ENCODE results near the gene CCDC60. TPM values are rescaled to one million over a fixed set of nuclear protein-coding genes. Genes with fewer than 3 reads are reported as not detected.

The CCDC60 gene
- total RNA-seq, 1 donor from 2014 or later, result not detected

DNA sequence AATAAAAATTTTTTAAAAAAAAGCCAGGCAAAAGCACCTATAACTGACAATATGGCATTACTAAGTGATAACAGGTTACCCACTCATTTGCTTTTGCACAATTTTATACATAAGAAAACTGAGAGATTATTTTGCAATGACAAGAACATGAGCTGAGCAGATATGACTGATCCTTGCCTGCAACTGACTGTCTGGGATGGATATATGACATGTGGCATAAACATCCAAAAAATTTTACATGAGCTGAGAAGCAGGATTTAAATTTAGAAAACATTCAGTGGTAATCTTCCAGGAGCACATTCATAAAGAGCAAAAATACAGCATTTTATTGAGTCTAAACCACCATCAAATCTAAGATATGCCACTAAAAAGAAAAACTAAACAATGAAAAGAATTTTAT, 133.8 kb downstream of the CCDC60 start:
- no peak overlapping the region for H3K27ac ChIP-seq
- no peak for ATAC-seq
- H3K4me1 ChIP-seq, result no peaks in the 10 kb centered on the region
- DNase-seq, result no peak
- intact Hi-C loops (cut with DNase I), result no loop called here
- H3K27me3 ChIP-seq, result no peaks in the 10 kb centered on the region
- H3K9me3 ChIP-seq, result no peaks in the 10 kb centered on the region
- no peak for TF ChIP-seq CTCF (IDR thresholded peaks at IDR 0.05)
- no peak overlapping the region for H3K4me3 ChIP-seq
- H3K36me3 ChIP-seq, result no peaks in the 10 kb centered on the region

- no peak for TF ChIP-seq CTCF (IDR thresholded peaks at IDR 0.05)
- ATAC-seq, result no peak
Observed at GRCh38 chr12:119475650-119476049, 141.1 kb downstream of the CCDC60 start.

DNA sequence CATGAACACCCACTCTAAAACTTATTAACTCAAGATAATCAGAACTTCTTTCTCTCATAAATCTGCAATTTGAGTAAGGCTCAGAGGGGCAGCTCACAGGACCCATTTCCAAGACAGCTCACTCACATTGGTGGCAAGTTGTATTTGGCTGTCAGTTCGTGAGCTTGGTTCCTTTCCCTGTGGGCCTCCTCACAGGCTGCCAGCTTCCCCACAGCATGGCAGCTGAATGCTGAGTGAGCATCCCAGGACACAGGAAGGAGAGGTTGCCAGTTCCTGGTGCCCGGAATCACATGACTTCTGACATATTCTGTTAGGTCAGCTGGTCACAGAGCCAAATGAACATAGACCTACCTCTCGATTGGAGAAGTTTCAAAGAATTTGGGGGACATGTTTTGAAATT, 142.4 kb downstream of the CCDC60 start:
- intact Hi-C loops (cut with DNase I), result no loop called here
- no peak for ATAC-seq
- no peak overlapping the region for H3K4me3 ChIP-seq
- DNase-seq, result no peak
- H3K27ac ChIP-seq, result no peak overlapping the region
- TF ChIP-seq CTCF (IDR thresholded peaks at IDR 0.05), result no peak
- H3K4me1 ChIP-seq, result no peaks in the 10 kb centered on the region
- H3K9me3 ChIP-seq, result no peaks in the 10 kb centered on the region
- no peaks in the 10 kb centered on the region for H3K27me3 ChIP-seq
- H3K36me3 ChIP-seq, result no peaks in the 10 kb centered on the region

More at GRCh38 chr12:119475650-119476049, 141.1 kb downstream of the CCDC60 start:
- Histone ChIP-seq H3K4me1 (no peaks in the 10 kb centered on the region), H3K4me3 (no peak overlapping the region), H3K27ac (no peak overlapping the region), H3K9me3 (no peaks in the 10 kb centered on the region), H3K27me3 (no peaks in the 10 kb centered on the region), H3K36me3 (no peaks in the 10 kb centered on the region)
- DNase-seq, result no peak
- intact Hi-C loops (cut with DNase I), result no loop called here

DNA sequence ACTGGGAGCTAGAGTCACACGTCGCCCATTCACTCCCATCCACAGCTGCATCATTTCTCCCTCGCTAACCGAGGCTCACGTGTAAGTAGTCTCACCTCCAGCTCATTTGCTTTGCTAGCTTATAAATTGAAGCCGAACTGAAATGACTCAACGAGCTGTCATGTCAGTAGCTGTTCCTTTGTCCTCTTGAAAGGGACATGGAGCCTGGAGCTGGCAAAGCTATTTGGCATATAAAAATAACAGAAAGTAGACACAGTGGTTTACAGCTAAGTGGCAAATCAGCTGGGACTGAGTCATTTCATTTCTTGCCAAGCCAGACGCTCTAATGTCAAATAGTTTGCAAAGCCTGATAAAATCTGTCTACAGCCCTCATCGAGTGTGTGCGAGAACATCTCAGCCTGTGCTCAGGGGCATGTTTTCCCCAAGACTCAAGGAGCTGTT, 144.6 kb downstream of the CCDC60 start:
- DNase-seq (no peak), ATAC-seq (peak; percentile 61)
- Histone ChIP-seq H3K27ac (no peak overlapping the region), H3K4me3 (no peak overlapping the region), H3K9me3 (no peaks in the 10 kb centered on the region), H3K36me3 (no peaks in the 10 kb centered on the region), H3K27me3 (no peaks in the 10 kb centered on the region), H3K4me1 (no peaks in the 10 kb centered on the region)
- no peak for TF ChIP-seq CTCF (IDR thresholded peaks at IDR 0.05)
- intact Hi-C loops (cut with DNase I), result no loop called here

- intact Hi-C loops (cut with DNase I), result no loop called here
- Histone ChIP-seq H3K27me3 (no peaks in the 10 kb centered on the region), H3K9me3 (no peaks in the 10 kb centered on the region), H3K4me1 (no peaks in the 10 kb centered on the region), H3K36me3 (no peaks in the 10 kb centered on the region), H3K27ac (no peak overlapping the region), H3K4me3 (no peak overlapping the region)
- ATAC-seq (no peak), DNase-seq (no peak)
- TF ChIP-seq CTCF (IDR thresholded peaks at IDR 0.05), result no peak
Observed at GRCh38 chr12:119480551-119480950, 146.0 kb downstream of the CCDC60 start.

GRCh38 chr12:119486599-119487154, 152.1 kb downstream of the CCDC60 start:
- intact Hi-C loops (cut with DNase I), result no loop called here
- Histone ChIP-seq H3K9me3 (no peaks in the 10 kb centered on the region), H3K4me3 (no peak overlapping the region), H3K27ac (no peak overlapping the region), H3K36me3 (no peaks in the 10 kb centered on the region), H3K27me3 (no peaks in the 10 kb centered on the region), H3K4me1 (no peaks in the 10 kb centered on the region)
- TF ChIP-seq CTCF (IDR thresholded peaks at IDR 0.05), result no peak
- DNase-seq (no peak), ATAC-seq (no peak)

Measured in upper lobe of right lung (tissue), 1 donor.